HepG2 (cell line): Measurements from ENCODE around the gene PPM1H. TPM values are rescaled to one million over a fixed set of nuclear protein-coding genes. Genes with fewer than 3 reads are reported as not detected.

ENCODE experiments used
- ADNP ChIP-seq: sonication (generic); formaldehyde crosslinking; IDR thresholded peaks from 2 replicates; pipeline ENCODE4 v1.4.0; 2020; ENCODE audit warnings: missing genetic modification reagents
- ARID2 ChIP-seq: sonication (generic); formaldehyde crosslinking; IDR thresholded peaks from 2 replicates; pipeline ENCODE4 v1.8.1; 2022; ENCODE audit warnings: mild to moderate bottlenecking, missing genetic modification reagents, borderline replicate concordance
- ARNTL ChIP-seq: sonication (generic); formaldehyde crosslinking; IDR thresholded peaks from 2 replicates; pipeline ENCODE4 v1.4.0; 2020; ENCODE audit warnings: mild to moderate bottlenecking, missing genetic modification reagents
- CHD4 ChIP-seq: fragments of 200-600 bp; sonication (generic); IDR thresholded peaks from 2 replicates; pipeline ENCODE4 v1.7.0; 2017; ENCODE audit warnings: mild to moderate bottlenecking, low read length, borderline replicate concordance
- ERF ChIP-seq: IDR thresholded peaks from 2 replicates; pipeline ENCODE4 v1.6.1; 2018; ENCODE audit warnings: missing biosample characterization, missing genetic modification reagents
- EZH2 ChIP-seq: conservative IDR thresholded peaks from 2 replicates; pipeline ENCODE4 v1.6.1; 2012; ENCODE audit warnings: mild to moderate bottlenecking, low read depth, low read length, moderate library complexity
- HOXA5 ChIP-seq: sonication (generic); formaldehyde crosslinking; IDR thresholded peaks from 2 replicates; pipeline ENCODE4 v1.4.0; 2020; ENCODE audit warnings: missing genetic modification reagents
- ISX ChIP-seq: sonication (generic); formaldehyde crosslinking; conservative IDR thresholded peaks from 2 replicates; pipeline ENCODE4 v1.5.0; 2020; ENCODE audit warnings: missing genetic modification reagents
- KAT7 ChIP-seq: IDR thresholded peaks from 2 replicates; pipeline ENCODE4 v1.6.1; 2018; ENCODE audit warnings: borderline replicate concordance, missing compliant biosample characterization
- NFRKB ChIP-seq: fragments of 450-650 bp; IDR thresholded peaks from 2 replicates; pipeline ENCODE4 v1.6.1; 2017
- TMF1 ChIP-seq: sonication (generic); formaldehyde crosslinking; IDR thresholded peaks from 2 replicates; pipeline ENCODE4 v1.8.1; 2022; ENCODE audit warnings: low read depth, missing genetic modification reagents
- WIZ ChIP-seq: sonication (generic); formaldehyde crosslinking; IDR thresholded peaks from 2 replicates; pipeline ENCODE4 v1.5.1; 2020; ENCODE audit warnings: mild to moderate bottlenecking, missing genetic modification reagents
- ZBTB42 ChIP-seq: sonication (generic); formaldehyde crosslinking; IDR thresholded peaks from 2 replicates; pipeline ENCODE4 v1.5.0; 2020; ENCODE audit warnings: mild to moderate bottlenecking, missing genetic modification reagents
- ZNF367 ChIP-seq: sonication (generic); formaldehyde crosslinking; IDR thresholded peaks from 2 replicates; pipeline ENCODE4 v1.4.0; 2020; ENCODE audit warnings: missing genetic modification reagents, borderline replicate concordance
- ZNF598 ChIP-seq: sonication (generic); formaldehyde crosslinking; IDR thresholded peaks from 2 replicates; pipeline ENCODE4 v1.5.1; 2020; ENCODE audit warnings: mild to moderate bottlenecking, missing genetic modification reagents, borderline replicate concordance
- ZNF614 ChIP-seq: IDR thresholded peaks from 2 replicates; pipeline ENCODE4 v1.6.1; 2018; ENCODE audit warnings: missing biosample characterization, missing genetic modification reagents, inconsistent platforms, borderline replicate concordance
- ZNF724P ChIP-seq: sonication (generic); formaldehyde crosslinking; IDR thresholded peaks from 2 replicates; pipeline ENCODE4 v1.8.0; 2022; ENCODE audit warnings: missing genetic modification reagents, borderline replicate concordance
- polyA plus RNA-seq, 8 experiments: library from polyadenylated mRNA; depleted of rRNA in 3 of 8; stranded (reverse) in 7 of 8; unstranded in 1 of 8; fragments of >200 nt; fragmentation: Illumina TruSeq in 4 of 8; extraction: Trizol in 4 of 8; gene quantifications; 2 replicates each; pipeline versions ENCODE4 v1.2.1 to v1.2.3, GENCODE V29; 2011 to 2016; ENCODE audit warnings: low read depth in 4 of 8, missing spikeins in 1 of 8, mixed read lengths in 1 of 8; ENCODE audit not compliant: insufficient read depth in 1 of 8
- total RNA-seq, 5 experiments: library from RNA; depleted of rRNA; stranded (reverse); fragments of >200 nt; fragmentation: Illumina TruSeq; extraction: Trizol; gene quantifications; 2 replicates each; pipeline ENCODE4 v1.2.3, GENCODE V29; 2016; ENCODE audit warnings: low read depth in 1 of 5
- TF ChIP-seq, protein P1 (sequence below): IDR thresholded peaks from 2 replicates; pipeline ENCODE4 v1.6.1; 2016; ENCODE audit warnings: mild to moderate bottlenecking, missing biosample characterization, missing genetic modification reagents
- TF ChIP-seq, protein P2 (sequence below): fragments of 450-650 bp; IDR thresholded peaks from 2 replicates; pipeline ENCODE4 v1.6.1; 2017; ENCODE audit warnings: mild to moderate bottlenecking
- TF ChIP-seq, protein P3 (sequence below): sonication (generic); formaldehyde crosslinking; IDR thresholded peaks from 2 replicates; pipeline ENCODE4 v1.5.0; 2020; ENCODE audit warnings: missing genetic modification reagents, mild to moderate bottlenecking, borderline replicate concordance
- TF ChIP-seq, protein P4 (sequence below): sonication (generic); formaldehyde crosslinking; IDR thresholded peaks from 2 replicates; pipeline ENCODE4 v1.4.0; 2020; ENCODE audit warnings: missing genetic modification reagents
- TF ChIP-seq, protein P5 (sequence below): sonication (generic); formaldehyde crosslinking; IDR thresholded peaks from 2 replicates; pipeline ENCODE4 v1.4.0; 2020; ENCODE audit warnings: mild to moderate bottlenecking, missing genetic modification reagents

The PPM1H gene
- total and polyA plus RNA-seq, 2 of the 13 experiments (the other 11 are each of a cell fraction or from before 2014, with no cell fraction given), result 29.1 to 38.1 TPM

DNA sequence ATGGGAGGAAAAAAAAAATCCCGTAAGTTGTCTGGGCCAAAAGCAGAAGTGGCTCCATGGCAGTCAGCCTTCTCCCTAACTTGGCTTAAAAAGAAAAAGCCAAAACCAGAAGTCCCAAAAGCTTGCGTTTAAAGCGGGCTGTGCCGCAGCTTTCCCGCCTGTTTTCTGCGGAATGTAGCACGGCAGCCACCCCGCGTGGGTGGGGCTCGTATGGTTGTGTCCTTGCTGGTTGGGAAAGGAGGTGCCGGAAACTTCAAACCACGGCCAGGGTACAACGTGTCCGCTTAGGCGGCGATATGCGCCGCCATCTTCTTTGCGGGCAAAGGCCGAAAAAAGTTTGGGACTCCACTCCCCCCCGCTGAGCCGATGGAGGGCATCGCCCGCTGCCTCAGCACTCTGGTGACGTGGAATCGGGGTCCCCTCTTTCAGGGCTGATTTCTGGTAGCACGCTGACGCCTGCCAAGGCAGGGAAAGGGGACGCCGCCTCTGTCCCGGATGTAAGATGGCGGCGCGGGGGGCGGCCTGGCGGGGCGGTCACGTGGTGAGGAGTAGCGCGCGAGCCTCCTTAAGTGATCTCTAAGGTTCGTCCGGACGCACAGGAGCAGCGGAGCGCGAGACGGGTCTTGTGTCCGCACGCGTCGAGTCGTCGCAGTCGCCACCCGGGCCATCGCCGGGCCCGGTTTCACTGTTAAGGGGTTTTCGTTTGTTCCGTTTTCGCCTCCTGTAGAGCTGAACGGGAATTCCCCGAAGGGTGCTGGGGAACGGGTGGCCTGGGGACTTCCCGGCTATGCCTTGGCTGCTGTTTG is 332.5 kb downstream of the PPM1H start (continued):
- TF ChIP-seq ZNF367 (CRISPR knock-in tag), result no peak
- TF ChIP-seq ARNTL (CRISPR knock-in tag), result no peak; the same call in 1 of the 2 replicates
- no peak for TF ChIP-seq KAT7
- no peak for TF ChIP-seq EZH2
- peak; percentile 53; the same call in 1 of the 2 replicates for TF ChIP-seq HOXA5
- TF ChIP-seq ERF, result peak; percentile 71; the same call in 1 of the 2 replicates
- TF ChIP-seq, protein P1, sequence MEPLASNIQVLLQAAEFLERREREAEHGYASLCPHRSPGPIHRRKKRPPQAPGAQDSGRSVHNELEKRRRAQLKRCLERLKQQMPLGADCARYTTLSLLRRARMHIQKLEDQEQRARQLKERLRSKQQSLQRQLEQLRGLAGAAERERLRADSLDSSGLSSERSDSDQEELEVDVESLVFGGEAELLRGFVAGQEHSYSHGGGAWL (CRISPR knock-in tag), result peak; percentile 58; the same call in 1 of the 2 replicates
- peak; percentile 42; the same call in 1 of the 2 replicates for TF ChIP-seq WIZ
- 0 out of 2 replicates have a peak, but pooled peaks have one; percentile 5 for TF ChIP-seq TMF1
- no peak for TF ChIP-seq CHD4
- TF ChIP-seq ZNF724P (CRISPR knock-in tag), result peak; percentile 17; the same call in 1 of the 2 replicates
- TF ChIP-seq, protein P2, sequence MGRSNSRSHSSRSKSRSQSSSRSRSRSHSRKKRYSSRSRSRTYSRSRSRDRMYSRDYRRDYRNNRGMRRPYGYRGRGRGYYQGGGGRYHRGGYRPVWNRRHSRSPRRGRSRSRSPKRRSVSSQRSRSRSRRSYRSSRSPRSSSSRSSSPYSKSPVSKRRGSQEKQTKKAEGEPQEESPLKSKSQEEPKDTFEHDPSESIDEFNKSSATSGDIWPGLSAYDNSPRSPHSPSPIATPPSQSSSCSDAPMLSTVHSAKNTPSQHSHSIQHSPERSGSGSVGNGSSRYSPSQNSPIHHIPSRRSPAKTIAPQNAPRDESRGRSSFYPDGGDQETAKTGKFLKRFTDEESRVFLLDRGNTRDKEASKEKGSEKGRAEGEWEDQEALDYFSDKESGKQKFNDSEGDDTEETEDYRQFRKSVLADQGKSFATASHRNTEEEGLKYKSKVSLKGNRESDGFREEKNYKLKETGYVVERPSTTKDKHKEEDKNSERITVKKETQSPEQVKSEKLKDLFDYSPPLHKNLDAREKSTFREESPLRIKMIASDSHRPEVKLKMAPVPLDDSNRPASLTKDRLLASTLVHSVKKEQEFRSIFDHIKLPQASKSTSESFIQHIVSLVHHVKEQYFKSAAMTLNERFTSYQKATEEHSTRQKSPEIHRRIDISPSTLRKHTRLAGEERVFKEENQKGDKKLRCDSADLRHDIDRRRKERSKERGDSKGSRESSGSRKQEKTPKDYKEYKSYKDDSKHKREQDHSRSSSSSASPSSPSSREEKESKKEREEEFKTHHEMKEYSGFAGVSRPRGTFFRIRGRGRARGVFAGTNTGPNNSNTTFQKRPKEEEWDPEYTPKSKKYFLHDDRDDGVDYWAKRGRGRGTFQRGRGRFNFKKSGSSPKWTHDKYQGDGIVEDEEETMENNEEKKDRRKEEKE, result no peak
- TF ChIP-seq ADNP (CRISPR knock-in tag), result no peak
- TF ChIP-seq ARID2 (CRISPR knock-in tag), result peak; percentile 56; the same call in 1 of the 2 replicates
- TF ChIP-seq, protein P3, sequence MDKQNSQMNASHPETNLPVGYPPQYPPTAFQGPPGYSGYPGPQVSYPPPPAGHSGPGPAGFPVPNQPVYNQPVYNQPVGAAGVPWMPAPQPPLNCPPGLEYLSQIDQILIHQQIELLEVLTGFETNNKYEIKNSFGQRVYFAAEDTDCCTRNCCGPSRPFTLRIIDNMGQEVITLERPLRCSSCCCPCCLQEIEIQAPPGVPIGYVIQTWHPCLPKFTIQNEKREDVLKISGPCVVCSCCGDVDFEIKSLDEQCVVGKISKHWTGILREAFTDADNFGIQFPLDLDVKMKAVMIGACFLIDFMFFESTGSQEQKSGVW (CRISPR knock-in tag), result no peak; the same call in 1 of the 2 replicates
- no peak for TF ChIP-seq ZNF614 (CRISPR knock-in tag)
- TF ChIP-seq, protein P4, sequence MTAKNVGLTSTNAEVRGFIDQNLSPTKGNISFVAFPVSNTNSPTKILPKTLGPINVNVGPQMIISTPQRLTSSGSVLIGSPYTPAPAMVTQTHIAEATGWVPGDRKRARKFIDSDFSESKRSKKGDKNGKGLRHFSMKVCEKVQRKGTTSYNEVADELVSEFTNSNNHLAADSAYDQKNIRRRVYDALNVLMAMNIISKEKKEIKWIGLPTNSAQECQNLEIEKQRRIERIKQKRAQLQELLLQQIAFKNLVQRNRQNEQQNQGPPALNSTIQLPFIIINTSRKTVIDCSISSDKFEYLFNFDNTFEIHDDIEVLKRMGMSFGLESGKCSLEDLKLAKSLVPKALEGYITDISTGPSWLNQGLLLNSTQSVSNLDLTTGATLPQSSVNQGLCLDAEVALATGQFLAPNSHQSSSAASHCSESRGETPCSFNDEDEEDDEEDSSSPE (CRISPR knock-in tag), result peak; percentile 93
- TF ChIP-seq ZNF598, result peak; percentile 89
- TF ChIP-seq, protein P5, sequence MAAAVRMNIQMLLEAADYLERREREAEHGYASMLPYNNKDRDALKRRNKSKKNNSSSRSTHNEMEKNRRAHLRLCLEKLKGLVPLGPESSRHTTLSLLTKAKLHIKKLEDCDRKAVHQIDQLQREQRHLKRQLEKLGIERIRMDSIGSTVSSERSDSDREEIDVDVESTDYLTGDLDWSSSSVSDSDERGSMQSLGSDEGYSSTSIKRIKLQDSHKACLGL (CRISPR knock-in tag), result peak; percentile 43
- TF ChIP-seq ZBTB42 (CRISPR knock-in tag), result 0 out of 2 replicates have a peak, but pooled peaks have one; percentile 54
- peak; percentile 85 for TF ChIP-seq NFRKB
- TF ChIP-seq ISX (CRISPR knock-in tag), result no peak; the same call in 1 of the 2 replicates
